Stimulated activated CD8-positive, alpha-beta memory T cell treated with anti-CD3 and anti-CD28 coated beads, Interleukin-12 subunit alpha, Interleukin-12 subunit beta, amount 100 ng/mL, for 1 hour (primary cell): Measurements from ENCODE around the gene SLC23A1.
"Not testable (repeated sequence)": the region's sequence is repeated elsewhere in the genome, so short reads cannot be mapped to it uniquely, and the experiment has no call there.

Source experiments
- DNase-seq: peaks from one replicate; pipeline ENCODE4 v3.0.0-alpha.2; 2020; ENCODE audit warnings: low read depth

Gene SLC23A1

GRCh38 chr5:139383275-139383992, at the start of gene SLC23A1:
SLC23A1 (minus strand) TSS chr5:139383297; CDS start chr5:139383253, 44 bp downstream.
- DNase-seq, result no peak

GRCh38 chr5:139431706-139432105, 48.6 kb upstream of the SLC23A1 start:
- DNase-seq, result no peak

GRCh38 chr5:139430015-139430414, 46.9 kb upstream of the SLC23A1 start:
- no peak for DNase-seq

GRCh38 chr5:139426203-139426885, 43.2 kb upstream of the SLC23A1 start:
- DNase-seq, result no peak

- no peak for DNase-seq
These were observed 42.4 kb upstream of the SLC23A1 start for GRCh38 chr5:139425497-139425896.

GRCh38 chr5:139422307-139422893, 39.3 kb upstream of the SLC23A1 start:
- peak; percentile 34 for DNase-seq

- DNase-seq, result no peak
These were observed 36.4 kb upstream of the SLC23A1 start for GRCh38 chr5:139419226-139420192.

GRCh38 chr5:139418793-139419192, 35.7 kb upstream of the SLC23A1 start:
- no peak for DNase-seq

- DNase-seq, result no peak
These were observed 34.1 kb upstream of the SLC23A1 start for GRCh38 chr5:139417214-139417613.

GRCh38 chr5:139416651-139417050, 33.6 kb upstream of the SLC23A1 start:
- DNase-seq, result no peak

GRCh38 chr5:139415869-139416268, 32.8 kb upstream of the SLC23A1 start:
- no peak for DNase-seq

- DNase-seq, result no peak
These were observed 32.2 kb upstream of the SLC23A1 start for GRCh38 chr5:139415221-139415861.

GRCh38 chr5:139414581-139415130, 31.6 kb upstream of the SLC23A1 start:
- DNase-seq, result no peak

GRCh38 chr5:139413963-139414362, 30.9 kb upstream of the SLC23A1 start:
- no peak for DNase-seq

GRCh38 chr5:139413153-139413552, 30.1 kb upstream of the SLC23A1 start:
- no peak for DNase-seq

GRCh38 chr5:139410993-139411828, 28.1 kb upstream of the SLC23A1 start:
- no peak for DNase-seq

GRCh38 chr5:139410121-139410992, 27.3 kb upstream of the SLC23A1 start:
- no peak for DNase-seq

- DNase-seq, result not testable (repeated sequence)
These were observed 26.0 kb upstream of the SLC23A1 start for GRCh38 chr5:139409116-139409515.

GRCh38 chr5:139408191-139408590, 25.1 kb upstream of the SLC23A1 start:
- no peak for DNase-seq
